Stomach (tissue), 4 donors: ENCODE data around the gene UBTD2.

ENCODE experiments used
- EP300 ChIP-seq: sonication (generic); formaldehyde crosslinking; IDR thresholded peaks from one replicate; pipeline ENCODE4 v1.6.1; 2017; ENCODE audit warnings: antibody characterized with exemption
- POLR2AphosphoS5 ChIP-seq, 3 donors: sonication (generic); formaldehyde crosslinking; IDR thresholded peaks; one replicate each; pipeline ENCODE4 v1.6.1; 2016; ENCODE audit warnings: antibody characterized with exemption in 3 of 3

DNA sequence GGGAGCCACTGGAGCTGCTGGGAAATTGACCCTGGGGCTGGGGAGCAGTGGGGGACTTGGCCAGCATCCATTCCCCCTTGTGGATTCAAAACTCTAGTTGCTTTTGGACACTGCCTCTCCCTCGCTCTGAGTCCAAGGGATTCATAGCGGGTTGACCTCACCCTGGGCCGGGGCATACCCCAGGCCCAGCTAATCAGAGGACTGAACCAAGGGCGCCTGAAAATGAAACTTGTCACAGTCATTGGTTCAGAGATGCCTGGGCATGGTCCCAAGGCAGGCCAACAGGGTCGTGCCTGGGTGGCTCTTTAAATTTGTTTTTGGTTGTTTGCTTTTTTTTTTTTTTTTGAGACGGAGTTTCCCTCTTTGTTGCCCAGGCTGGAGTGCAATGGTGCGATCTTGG, 118.1 kb downstream of the UBTD2 start:
- TF ChIP-seq EP300: no peak
- TF ChIP-seq POLR2AphosphoS5 (IDR thresholded peaks at IDR 0.05): no peak
